Activated effector memory CD4-positive, alpha-beta T cell treated with anti-CD3 and anti-CD28 coated beads, Interleukin-2, amount 50 U/mL, for 16 hours (primary cell): ENCODE data around the gene ADRM1.

Source experiments
- DNase-seq: peaks from one replicate; pipeline ENCODE4 v3.0.0-alpha.2; 2020

The ADRM1 gene

GRCh38 chr20:62312662-62312977 is 9.8 kb downstream of the ADRM1 start:
- DNase-seq: no peak

- no peak for DNase-seq
These were observed 10.2 kb downstream of the ADRM1 start for GRCh38 chr20:62313021-62313420.

GRCh38 chr20:62313460-62314338 is 10.9 kb downstream of the ADRM1 start:
- DNase-seq: no peak

- DNase-seq: no peak
These were observed 11.5 kb downstream of the ADRM1 start for GRCh38 chr20:62314339-62314638.

- no peak for DNase-seq
These were observed 12.0 kb downstream of the ADRM1 start for GRCh38 chr20:62314711-62315302.

- no peak for DNase-seq
These were observed 13.0 kb downstream of the ADRM1 start for GRCh38 chr20:62315773-62316172.

GRCh38 chr20:62316331-62317166 is 13.8 kb downstream of the ADRM1 start:
- no peak for DNase-seq

- DNase-seq: no peak
These were observed 14.4 kb downstream of the ADRM1 start for GRCh38 chr20:62317167-62317655.

- no peak for DNase-seq
These were observed 15.9 kb downstream of the ADRM1 start for GRCh38 chr20:62318400-62319345.

GRCh38 chr20:62319346-62319909 is 16.6 kb downstream of the ADRM1 start:
- no peak for DNase-seq

- no peak for DNase-seq
These were observed 18.0 kb downstream of the ADRM1 start for GRCh38 chr20:62320581-62321354.

- DNase-seq: no peak
These were observed 18.7 kb downstream of the ADRM1 start for GRCh38 chr20:62321521-62321948.

- no peak for DNase-seq
These were observed 19.2 kb downstream of the ADRM1 start for GRCh38 chr20:62321975-62322374.

- no peak for DNase-seq
These were observed 19.8 kb downstream of the ADRM1 start for GRCh38 chr20:62322492-62323041.

GRCh38 chr20:62323146-62323979 is 20.6 kb downstream of the ADRM1 start:
- DNase-seq: no peak

GRCh38 chr20:62323980-62324906 is 21.4 kb downstream of the ADRM1 start:
- DNase-seq: no peak

GRCh38 chr20:62325172-62325905 is 22.5 kb downstream of the ADRM1 start:
- DNase-seq: no peak

- no peak for DNase-seq
These were observed 23.8 kb downstream of the ADRM1 start for GRCh38 chr20:62326559-62326958.
